Urinary bladder (tissue), 4 donors: Measurements from ENCODE around the gene DDA1. TPM values are rescaled to one million over a fixed set of nuclear protein-coding genes. Genes with fewer than 3 reads are reported as not detected.
"Not testable (repeated sequence)": the region's sequence is repeated elsewhere in the genome, so short reads cannot be mapped to it uniquely, and the experiment has no call there.

Experiments
- DNase-seq: peaks from one replicate; pipeline ENCODE4 v3.0.0-alpha.2; 2015; ENCODE audit errors: extremely low spot score
- H3K27ac ChIP-seq: one replicate; pipeline ENCODE4 v1.5.1; 2013; ENCODE audit warnings: low read depth, mild to moderate bottlenecking, moderate library complexity
- H3K36me3 ChIP-seq: one replicate; pipeline ENCODE4 v1.6.1; 2013; ENCODE audit warnings: mild to moderate bottlenecking, moderate library complexity; ENCODE audit not compliant: insufficient read depth
- H3K4me1 ChIP-seq: one replicate; pipeline ENCODE4 v1.6.1; 2013; ENCODE audit warnings: mild to moderate bottlenecking, moderate library complexity; ENCODE audit not compliant: insufficient read depth
- H3K4me3 ChIP-seq: one replicate; pipeline ENCODE4 v1.5.1; 2013; ENCODE audit warnings: low read depth, low read length
- WGBS: extraction: QIAGEN DNeasy Blood & Tissue Kit; methylation state at CpG from one replicate; pipeline ENCODE4 v1.1.7; 2013; 5-methylcytosine and 5-hydroxymethylcytosine counted together
- polyA plus RNA-seq: library from polyadenylated mRNA; stranded (reverse); fragments of 200-250 nt; gene quantifications from one replicate; pipeline ENCODE4 v1.2.3, GENCODE V29; 2013
- total RNA-seq: library from RNA; depleted of rRNA; stranded (reverse); fragments of >200 nt; gene quantifications from one replicate; pipeline ENCODE4 v1.2.3, GENCODE V29; 2014
- donor health status: healthy with polysubstance abuse.
- donor health status: healthy.

DDA1 gene
- total and polyA plus RNA-seq, 2 donors: 8.0 to 66.1 TPM

GRCh38 chr19:17346109-17346671 is 36.8 kb downstream of the DDA1 start:
- H3K4me1 ChIP-seq: no peaks in the 10 kb centered on the region
- no peak overlapping the region for H3K4me3 ChIP-seq
- 14% methylated on average over 24 of the region's 24 CpGs for WGBS
- no peak overlapping the region for H3K27ac ChIP-seq
- DNase-seq: no peak
- H3K36me3 ChIP-seq: no peaks in the 10 kb centered on the region

GRCh38 chr19:17347361-17347760 is 38.0 kb downstream of the DDA1 start:
- Histone ChIP-seq H3K4me1 (no peaks in the 10 kb centered on the region), H3K36me3 (no peaks in the 10 kb centered on the region), H3K27ac (no peak overlapping the region), H3K4me3 (no peak overlapping the region)
- WGBS: 21% methylated on average over 6 of the region's 6 CpGs
- DNase-seq: no peak

- no peak overlapping the region for H3K27ac ChIP-seq
- no peak for DNase-seq
- 60% methylated on average over 2 of the region's 2 CpGs for WGBS
- H3K4me3 ChIP-seq: no peak overlapping the region
- H3K36me3 ChIP-seq: no peaks in the 10 kb centered on the region
- H3K4me1 ChIP-seq: no peaks in the 10 kb centered on the region
Measured at GRCh38 chr19:17347877-17348276, 38.5 kb downstream of the DDA1 start.

GRCh38 chr19:17348700-17349099 is 39.3 kb downstream of the DDA1 start:
- DNase-seq: no peak
- Histone ChIP-seq H3K4me3 (no peak overlapping the region), H3K4me1 (no peaks in the 10 kb centered on the region), H3K27ac (no peak overlapping the region), H3K36me3 (no peaks in the 10 kb centered on the region)
- WGBS: under 1% methylated on average over 12 of the region's 12 CpGs

- WGBS: 90% methylated on average over 45 of the region's 45 CpGs
- Histone ChIP-seq H3K4me3 (no peak overlapping the region), H3K27ac (no peak overlapping the region), H3K36me3 (no peaks in the 10 kb centered on the region), H3K4me1 (no peaks in the 10 kb centered on the region)
- DNase-seq: no peak
Measured at GRCh38 chr19:17351815-17352435, 42.6 kb downstream of the DDA1 start.

- 32% methylated on average over 14 of the region's 14 CpGs for WGBS
- H3K27ac ChIP-seq: no peak overlapping the region
- no peaks in the 10 kb centered on the region for H3K36me3 ChIP-seq
- DNase-seq: no peak
- no peak overlapping the region for H3K4me3 ChIP-seq
- H3K4me1 ChIP-seq: no peaks in the 10 kb centered on the region
Measured at GRCh38 chr19:17352608-17353280, 43.4 kb downstream of the DDA1 start.

- no peaks in the 10 kb centered on the region for H3K36me3 ChIP-seq
- H3K4me3 ChIP-seq: no peak overlapping the region
- H3K4me1 ChIP-seq: no peaks in the 10 kb centered on the region
- 78% methylated on average over 8 of the region's 8 CpGs for WGBS
- no peak for DNase-seq
- no peak overlapping the region for H3K27ac ChIP-seq
Measured at GRCh38 chr19:17353386-17353785, 44.0 kb downstream of the DDA1 start.

- Histone ChIP-seq H3K4me3 (no peak overlapping the region), H3K36me3 (no peaks in the 10 kb centered on the region), H3K27ac (no peak overlapping the region), H3K4me1 (no peaks in the 10 kb centered on the region)
- 81% methylated on average over 7 of the region's 7 CpGs for WGBS
- no peak for DNase-seq
Measured at GRCh38 chr19:17357078-17357666, 47.8 kb downstream of the DDA1 start.

GRCh38 chr19:17357724-17358123 is 48.4 kb downstream of the DDA1 start:
- DNase-seq: no peak
- Histone ChIP-seq H3K27ac (no peak overlapping the region), H3K4me1 (no peaks in the 10 kb centered on the region), H3K4me3 (no peak overlapping the region), H3K36me3 (no peaks in the 10 kb centered on the region)
- WGBS: 68% methylated on average over 11 of the region's 11 CpGs

- H3K27ac ChIP-seq: no peak overlapping the region
Measured at GRCh38 chr19:17358395-17358794, 49.0 kb downstream of the DDA1 start.

GRCh38 chr19:17359905-17360800 is 50.8 kb downstream of the DDA1 start:
- WGBS: 79% methylated on average over 6 of the region's 6 CpGs
- no peaks in the 10 kb centered on the region for H3K4me1 ChIP-seq
- H3K27ac ChIP-seq: no peak overlapping the region
- no peak overlapping the region for H3K4me3 ChIP-seq
- no peak for DNase-seq
- H3K36me3 ChIP-seq: no peaks in the 10 kb centered on the region

More at GRCh38 chr19:17358395-17358794, 49.0 kb downstream of the DDA1 start:
- H3K4me3 ChIP-seq: no peak overlapping the region
- H3K4me1 ChIP-seq: no peaks in the 10 kb centered on the region
- WGBS: 73% methylated on average over 7 of the region's 7 CpGs
- no peaks in the 10 kb centered on the region for H3K36me3 ChIP-seq
- no peak for DNase-seq

GRCh38 chr19:17363852-17364605 is 54.7 kb downstream of the DDA1 start:
- 94% methylated on average over 20 of the region's 20 CpGs for WGBS
- DNase-seq, H3K4me1 ChIP-seq, H3K36me3 ChIP-seq, H3K4me3 ChIP-seq, H3K27ac ChIP-seq: not testable (repeated sequence)

- Histone ChIP-seq H3K27ac (no peak overlapping the region), H3K4me1 (no peaks in the 10 kb centered on the region)
- 91% methylated on average over 22 of the region's 22 CpGs for WGBS
Measured at GRCh38 chr19:17365361-17365760, 56.0 kb downstream of the DDA1 start.

More at GRCh38 chr19:17365361-17365760, 56.0 kb downstream of the DDA1 start:
- no peak overlapping the region for H3K4me3 ChIP-seq
- no peaks in the 10 kb centered on the region for H3K36me3 ChIP-seq
- no peak for DNase-seq
